Hepatocyte (in vitro differentiated cells): Measurements from ENCODE around the gene ABCG2. TPM values are rescaled to one million over a fixed set of nuclear protein-coding genes. Genes with fewer than 3 reads are reported as not detected.

Experiments used
- DNase-seq: peaks from one replicate; pipeline ENCODE4 v3.0.0-alpha.2; 2016; ENCODE audit warnings: low spot score
- H2AFZ ChIP-seq: fragments of 200-600 bp; sonication (generic); 2 replicates; pipeline ENCODE4 v1.6.0; 2016; ENCODE audit warnings: antibody characterized with exemption, mild to moderate bottlenecking
- H3K27ac ChIP-seq: fragments of 200-600 bp; sonication (generic); 2 replicates; pipeline ENCODE4 v1.5.1; 2016; ENCODE audit warnings: mild to moderate bottlenecking
- H3K27me3 ChIP-seq: fragments of 200-600 bp; sonication (generic); 2 replicates; pipeline ENCODE4 v1.6.1; 2016
- H3K36me3 ChIP-seq: fragments of 200-600 bp; sonication (generic); replicated peaks from 2 replicates; pipeline ENCODE4 v1.5.1; 2016; ENCODE audit warnings: low read depth; ENCODE audit not compliant: insufficient read depth
- H3K4me1 ChIP-seq: fragments of 200-600 bp; sonication (generic); 2 replicates; pipeline ENCODE4 v1.5.1; 2016; ENCODE audit warnings: mild to moderate bottlenecking, moderate library complexity; ENCODE audit not compliant: insufficient read depth
- H3K4me2 ChIP-seq: fragments of 200-600 bp; sonication (generic); 2 replicates; pipeline ENCODE4 v1.6.0; 2016
- H3K4me3 ChIP-seq: fragments of 200-600 bp; sonication (generic); 2 replicates; pipeline ENCODE4 v1.5.1; 2016; ENCODE audit warnings: mild to moderate bottlenecking
- H3K79me2 ChIP-seq: fragments of 200-600 bp; sonication (generic); 2 replicates; pipeline ENCODE4 v1.6.0; 2017; ENCODE audit warnings: mild to moderate bottlenecking
- H3K9me2 ChIP-seq: fragments of 200-600 bp; sonication (generic); replicated peaks from 2 replicates; pipeline ENCODE4 v1.6.0; 2017; ENCODE audit warnings: mild to moderate bottlenecking; ENCODE audit not compliant: insufficient read depth
- H3K9me3 ChIP-seq: fragments of 200-600 bp; sonication (generic); 2 replicates; pipeline ENCODE4 v1.5.1; 2016; ENCODE audit warnings: low read depth, mild to moderate bottlenecking
- H4K20me1 ChIP-seq: fragments of 200-600 bp; sonication (generic); 2 replicates; pipeline ENCODE4 v1.6.0; 2016; ENCODE audit warnings: mild to moderate bottlenecking; ENCODE audit not compliant: insufficient read depth, poor library complexity, severe bottlenecking
- EZH2 ChIP-seq: fragments of 200-600 bp; sonication (generic); IDR thresholded peaks from 2 replicates; pipeline ENCODE4 v1.6.1; 2016; ENCODE audit warnings: antibody characterized with exemption, mild to moderate bottlenecking, borderline replicate concordance
- EZH2phosphoT487 ChIP-seq: fragments of 200-600 bp; sonication (generic); IDR thresholded peaks from one replicate; pipeline ENCODE4 v1.6.1; 2018; ENCODE audit warnings: antibody characterized with exemption, mild to moderate bottlenecking, low read depth, moderate library complexity; ENCODE audit not compliant: unreplicated experiment, severe bottlenecking
- WGBS: methylation state at CpG from one replicate; pipeline ENCODE4 v1.1.6; 2016; ENCODE audit warnings: low lambda C conversion rate; ENCODE audit errors: missing lambda C conversion rate; 5-methylcytosine and 5-hydroxymethylcytosine counted together
- polyA plus RNA-seq: library from polyadenylated mRNA; unstranded; fragments of >200 nt; fragmentation: Nextera tagmentation; extraction: Ambion mirVana; gene quantifications from 2 replicates; pipeline ENCODE4 v1.2.1, GENCODE V29; 2016
- total RNA-seq: library from RNA; depleted of rRNA; stranded (reverse); fragments of >200 nt; gene quantifications from 2 replicates; pipeline ENCODE4 v1.2.3, GENCODE V29; 2014
- TF ChIP-seq, protein P1 (sequence below): fragments of 200-600 bp; sonication (generic); IDR thresholded peaks from 2 replicates; pipeline ENCODE4 v1.5.1; 2016; ENCODE audit warnings: antibody characterized with exemption, mild to moderate bottlenecking; ENCODE audit not compliant: poor library complexity

Gene ABCG2
- total and polyA plus RNA-seq, 2 experiments from 2014 or later = 3.7 to 11.6 TPM

DNA sequence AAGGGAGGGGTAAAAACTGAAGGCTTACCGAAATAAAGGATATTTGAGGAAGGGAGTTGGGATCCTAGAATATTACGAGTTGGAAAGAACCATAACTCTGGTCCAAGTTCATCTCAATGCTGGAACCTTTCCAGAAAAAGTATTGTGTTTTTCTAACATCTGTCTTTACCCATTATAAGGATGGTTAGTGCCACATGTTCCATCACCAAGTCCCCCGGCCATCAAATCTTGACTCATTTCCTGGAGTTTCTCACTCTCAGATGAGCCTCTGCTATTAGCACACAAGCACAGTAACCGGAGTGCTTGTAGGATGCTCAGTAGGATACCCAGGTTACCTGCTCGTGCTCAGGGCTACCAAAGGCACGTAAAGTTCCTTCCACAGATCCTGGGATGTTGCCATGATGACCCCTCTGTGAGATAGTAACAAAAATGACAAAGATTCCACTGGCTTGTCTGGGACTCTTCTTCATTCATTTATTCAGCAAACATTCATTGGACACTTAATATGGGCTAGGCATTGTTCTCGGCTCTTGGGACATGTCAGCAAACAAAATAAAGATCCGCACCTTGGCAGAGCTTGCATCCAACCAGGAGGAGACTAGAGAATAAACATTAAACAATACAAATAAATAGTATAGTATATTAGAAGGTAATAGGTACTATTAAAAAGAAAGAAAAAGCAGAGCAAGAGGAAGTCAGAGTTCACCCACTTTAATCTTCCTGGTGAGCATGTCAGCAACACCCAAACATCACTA, 114.7 kb downstream of the ABCG2 start:
- TF ChIP-seq EZH2phosphoT487 = no peak
- TF ChIP-seq, protein P1, sequence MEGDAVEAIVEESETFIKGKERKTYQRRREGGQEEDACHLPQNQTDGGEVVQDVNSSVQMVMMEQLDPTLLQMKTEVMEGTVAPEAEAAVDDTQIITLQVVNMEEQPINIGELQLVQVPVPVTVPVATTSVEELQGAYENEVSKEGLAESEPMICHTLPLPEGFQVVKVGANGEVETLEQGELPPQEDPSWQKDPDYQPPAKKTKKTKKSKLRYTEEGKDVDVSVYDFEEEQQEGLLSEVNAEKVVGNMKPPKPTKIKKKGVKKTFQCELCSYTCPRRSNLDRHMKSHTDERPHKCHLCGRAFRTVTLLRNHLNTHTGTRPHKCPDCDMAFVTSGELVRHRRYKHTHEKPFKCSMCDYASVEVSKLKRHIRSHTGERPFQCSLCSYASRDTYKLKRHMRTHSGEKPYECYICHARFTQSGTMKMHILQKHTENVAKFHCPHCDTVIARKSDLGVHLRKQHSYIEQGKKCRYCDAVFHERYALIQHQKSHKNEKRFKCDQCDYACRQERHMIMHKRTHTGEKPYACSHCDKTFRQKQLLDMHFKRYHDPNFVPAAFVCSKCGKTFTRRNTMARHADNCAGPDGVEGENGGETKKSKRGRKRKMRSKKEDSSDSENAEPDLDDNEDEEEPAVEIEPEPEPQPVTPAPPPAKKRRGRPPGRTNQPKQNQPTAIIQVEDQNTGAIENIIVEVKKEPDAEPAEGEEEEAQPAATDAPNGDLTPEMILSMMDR = no peak
- no peak for TF ChIP-seq EZH2
- Histone ChIP-seq H3K27ac (no peak overlapping the region), H3K36me3 (peaks cover 5% of the 10 kb centered on the region), H4K20me1 (no peaks in the 10 kb centered on the region), H3K4me1 (peaks cover 9% of the 10 kb centered on the region), H3K27me3 (no peaks in the 10 kb centered on the region), H3K9me3 (no peaks in the 10 kb centered on the region), H3K4me2 (no peak overlapping the region), H2AFZ (no peak overlapping the region), H3K9me2 (no peaks in the 10 kb centered on the region), H3K79me2 (no peaks in the 10 kb centered on the region), H3K4me3 (no peak overlapping the region)
- 90% methylated on average over 8 of the region's 8 CpGs for WGBS
- DNase-seq = no peak

DNA sequence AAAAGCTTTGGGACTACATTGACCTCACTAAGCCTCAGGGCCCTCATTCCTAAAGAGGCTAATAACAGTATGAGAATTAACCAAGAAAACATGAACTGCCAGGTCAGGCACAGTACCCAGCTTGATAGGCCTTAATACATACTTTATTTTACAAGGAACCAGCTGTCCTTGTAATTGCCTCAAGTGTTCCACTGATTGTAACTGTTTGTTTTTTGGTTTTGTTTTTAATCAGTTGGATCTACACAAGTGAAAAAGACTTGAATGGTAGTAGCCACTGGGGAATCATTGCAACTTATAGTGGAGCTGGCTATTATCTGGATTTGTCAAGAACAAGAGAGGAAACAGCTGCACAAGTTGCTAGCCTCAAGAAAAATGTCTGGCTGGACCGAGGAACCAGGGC, 115.4 kb downstream of the ABCG2 start:
- H4K20me1 ChIP-seq = no peaks in the 10 kb centered on the region
- peaks cover 9% of the 10 kb centered on the region for H3K4me1 ChIP-seq
- TF ChIP-seq EZH2 = no peak
- no peak for TF ChIP-seq EZH2phosphoT487
- TF ChIP-seq, protein P1 = no peak
- no peak for DNase-seq
- no peak overlapping the region for H3K4me3 ChIP-seq
- H3K9me2 ChIP-seq = no peaks in the 10 kb centered on the region
- 73% methylated on average over 1 of the region's 1 CpG for WGBS
- no peak overlapping the region for H2AFZ ChIP-seq
- H3K36me3 ChIP-seq = peaks cover 5% of the 10 kb centered on the region
- no peak overlapping the region for H3K4me2 ChIP-seq
- H3K79me2 ChIP-seq = no peaks in the 10 kb centered on the region
- H3K9me3 ChIP-seq = no peaks in the 10 kb centered on the region
- H3K27me3 ChIP-seq = no peaks in the 10 kb centered on the region
- H3K27ac ChIP-seq = no peak overlapping the region

- 67% methylated on average over 2 of the region's 2 CpGs for WGBS
- peaks cover 9% of the 10 kb centered on the region for H3K4me1 ChIP-seq
- no peak overlapping the region for H2AFZ ChIP-seq
- peaks cover 5% of the 10 kb centered on the region for H3K36me3 ChIP-seq
- H3K9me3 ChIP-seq = no peaks in the 10 kb centered on the region
- peak; percentile 55 for DNase-seq
- H3K27me3 ChIP-seq = no peaks in the 10 kb centered on the region
- H4K20me1 ChIP-seq = no peaks in the 10 kb centered on the region
- H3K27ac ChIP-seq = peak overlapping the region; percentile 45
- no peak for TF ChIP-seq EZH2
- TF ChIP-seq, protein P1 = no peak
- no peak for TF ChIP-seq EZH2phosphoT487
- H3K79me2 ChIP-seq = no peaks in the 10 kb centered on the region
- no peak overlapping the region for H3K4me3 ChIP-seq
- peak overlapping the region; percentile 14 for H3K4me2 ChIP-seq
- no peaks in the 10 kb centered on the region for H3K9me2 ChIP-seq
Measured at GRCh38 chr4:88041626-88042025, 116.8 kb downstream of the ABCG2 start.
